CD14-positive monocyte (primary cell): Measurements from ENCODE around the gene FLAD1. TPM values are rescaled to one million over a fixed set of nuclear protein-coding genes. Genes with fewer than 3 reads are reported as not detected.

Experiments used
- DNase-seq, 3 donors: peaks; one replicate each; pipeline ENCODE4 v3.0.0-alpha.2; 2011 to 2022
- H2AFZ ChIP-seq: 2 replicates; pipeline ENCODE4 v1.6.0; 2012; ENCODE audit warnings: mild to moderate bottlenecking, low read depth, low read length, inconsistent platforms; ENCODE audit not compliant: insufficient read depth, poor library complexity, severe bottlenecking
- H3K27ac ChIP-seq, 2 donors: 1 replicate in 1 of 2; 2 replicates in 1 of 2; pipeline ENCODE4 v1.5.1; 2012 to 2013; ENCODE audit warnings: low read length in 2 of 2, control low read depth in 1 of 2, inconsistent platforms in 1 of 2, low read depth in 1 of 2, mild to moderate bottlenecking in 1 of 2
- H3K27me3 ChIP-seq, 2 donors: one replicate each; pipeline versions ENCODE4 v1.6.0 to v1.6.1; 2011 to 2013; ENCODE audit warnings: low read length in 2 of 2; ENCODE audit not compliant: control insufficient read depth in 2 of 2, insufficient read depth in 2 of 2
- H3K36me3 ChIP-seq, 2 donors: replicated peaks in 1 of 2; 1 replicate in 1 of 2; 2 replicates in 1 of 2; pipeline versions ENCODE4 v1.5.1 to v1.6.1; 2012 to 2013; ENCODE audit warnings: low read length in 2 of 2, control low read depth in 1 of 2, inconsistent platforms in 1 of 2, mild to moderate bottlenecking in 1 of 2; ENCODE audit not compliant: insufficient read depth in 2 of 2, control insufficient read depth in 1 of 2
- H3K4me1 ChIP-seq, 2 donors: 1 replicate in 1 of 2; 2 replicates in 1 of 2; pipeline versions ENCODE4 v1.5.1 to v1.6.1; 2012 to 2013; ENCODE audit warnings: low read length in 2 of 2, control low read depth in 1 of 2, inconsistent platforms in 1 of 2, mild to moderate bottlenecking in 1 of 2, moderate library complexity in 1 of 2; ENCODE audit not compliant: insufficient read depth in 2 of 2, control insufficient read depth in 1 of 2
- H3K4me2 ChIP-seq: replicated peaks from 2 replicates; pipeline ENCODE3; 2012; ENCODE audit warnings: low read length, moderate library complexity, mild to moderate bottlenecking; ENCODE audit not compliant: poor library complexity, severe bottlenecking; ENCODE audit errors: extremely low read depth
- H3K4me3 ChIP-seq, 3 experiments: fragments of 200-600 bp in 1 of 3; sonication (generic) in 1 of 3; replicated peaks in 1 of 3; 1 replicate in 2 of 3; 2 replicates in 1 of 3; pipeline ENCODE4 v1.5.1; 2011 to 2013; ENCODE audit warnings: low read length in 3 of 3, mild to moderate bottlenecking in 3 of 3, control low read depth in 2 of 3, low read depth in 2 of 3, inconsistent platforms in 1 of 3, moderate library complexity in 1 of 3
- H3K79me2 ChIP-seq: 2 replicates; pipeline ENCODE4 v1.6.0; 2012; ENCODE audit warnings: mild to moderate bottlenecking, control low read depth, inconsistent platforms, low read length, moderate library complexity; ENCODE audit not compliant: insufficient read depth
- H3K9ac ChIP-seq: 2 replicates; pipeline ENCODE4 v1.6.0; 2017; ENCODE audit warnings: low read length, mild to moderate bottlenecking; ENCODE audit not compliant: insufficient read depth, poor library complexity, severe bottlenecking
- H3K9me3 ChIP-seq, 2 donors: replicated peaks in 1 of 2; 1 replicate in 1 of 2; 2 replicates in 1 of 2; pipeline versions ENCODE4 v1.5.1 to v1.6.1; 2012 to 2013; ENCODE audit warnings: low read length in 2 of 2, control low read depth in 1 of 2; ENCODE audit not compliant: control insufficient read depth in 1 of 2, insufficient read depth in 1 of 2
- H4K20me1 ChIP-seq: 2 replicates; pipeline ENCODE4 v1.6.0; 2012; ENCODE audit warnings: mild to moderate bottlenecking, low read length, control low read depth, moderate library complexity; ENCODE audit not compliant: insufficient read depth
- H3K27ac Mint-ChIP-seq, 7 donors: one replicate each; pipeline ENCODE4 v1.8.0; 2020; ENCODE audit warnings: mild to moderate bottlenecking in 7 of 7, mixed read lengths in 7 of 7, moderate library complexity in 6 of 7, inconsistent platforms in 2 of 7
- H3K27me3 Mint-ChIP-seq, 3 donors: one replicate each; pipeline ENCODE4 v1.8.0; 2021 to 2022; ENCODE audit warnings: low read depth in 3 of 3, mild to moderate bottlenecking in 3 of 3, mixed read lengths in 3 of 3, moderate library complexity in 3 of 3, inconsistent platforms in 1 of 3
- H3K36me3 Mint-ChIP-seq, 2 donors: one replicate each; pipeline ENCODE4 v1.8.0; 2020; ENCODE audit warnings: mixed read lengths in 2 of 2, inconsistent platforms in 1 of 2, mild to moderate bottlenecking in 1 of 2
- H3K4me1 Mint-ChIP-seq: one replicate; pipeline ENCODE4 v1.8.0; 2020; ENCODE audit warnings: mild to moderate bottlenecking, mixed read lengths
- H3K4me3 Mint-ChIP-seq, 2 donors: one replicate each; pipeline ENCODE4 v1.8.0; 2020; ENCODE audit warnings: mild to moderate bottlenecking in 2 of 2, mixed read lengths in 2 of 2, moderate library complexity in 1 of 2
- H3K9me3 Mint-ChIP-seq, 7 donors: one replicate each; pipeline ENCODE4 v1.8.0; 2020 to 2022; ENCODE audit warnings: mixed read lengths in 7 of 7, mild to moderate bottlenecking in 6 of 7, moderate library complexity in 6 of 7, inconsistent platforms in 2 of 7
- CTCF ChIP-seq: fragments of 200-600 bp; IDR thresholded peaks from one replicate; pipeline ENCODE4 v1.8.0; 2022; ENCODE audit warnings: antibody characterized with exemption, mild to moderate bottlenecking
- WGBS: methylation state at CpG from one replicate; pipeline ENCODE4 v1.1.5; 2013; ENCODE audit warnings: missing lambda C conversion rate; ENCODE audit not compliant: insufficient coverage; 5-methylcytosine and 5-hydroxymethylcytosine counted together
- intact Hi-C, 2 donors: fragments of 100-400 bp; cut with micrococcal nuclease; formaldehyde crosslinking; loops; one replicate each; pipeline versions ENCODE4 v1.15.0 to v1.15.1; 2023
- polyA plus RNA-seq, 3 donors: library from polyadenylated mRNA; depleted of rRNA in 1 of 3; unstranded in 2 of 3; stranded (reverse) in 1 of 3; fragments of 300-500 nt in 2 of 3; fragments of >200 nt in 1 of 3; fragmentation: Illumina TruSeq in 2 of 3; gene quantifications; 1 replicate in 2 of 3; 2 replicates in 1 of 3; pipeline ENCODE4 v1.2.3, GENCODE V29; 2012 to 2021

FLAD1 gene
- polyA plus RNA-seq, 3 donors, result 31.5 to 41.6 (median 35.1) TPM

- peaks cover 38 to 55% of the 10 kb centered on the region in 2 donors for H3K4me1 ChIP-seq
- TF ChIP-seq CTCF, result peak; percentile 30
- WGBS, result 0% methylated on average over 12 of the region's 18 CpGs
- Mint-ChIP-seq H3K4me3 (peak within 1 kb of the TSS; percentile 94 to 99), H3K27me3 (peaks cover 0 to 5% (median 1%) of the 10 kb centered on the region in 3 donors), H3K4me1 (peaks cover 63% of the 10 kb centered on the region), H3K27ac (peak within 1 kb of the TSS; percentile 90 to 99 (median 95)), H3K36me3 (peaks cover 18 to 25% of the 10 kb centered on the region in 2 donors), H3K9me3 (no peaks in the 10 kb centered on the region)
- peak within 1 kb of the TSS; percentile 79 for H2AFZ ChIP-seq
- no peaks in the 10 kb centered on the region for H3K27me3 ChIP-seq
- DNase-seq, result peak; percentile 81 to 90 (median 83)
- peak within 1 kb of the TSS; percentile 42 for H3K9ac ChIP-seq
- peaks cover 20 to 28% of the 10 kb centered on the region in 2 donors for H3K36me3 ChIP-seq
- H3K79me2 ChIP-seq, result peaks cover 55% of the 10 kb centered on the region
- peak within 1 kb of the TSS; percentile 79 to 93 (median 82) for H3K4me3 ChIP-seq
- H3K9me3 ChIP-seq, result no peaks in the 10 kb centered on the region
- H3K4me2 ChIP-seq, result peak within 1 kb of the TSS; percentile 84
- peak within 1 kb of the TSS; percentile 66 to 76 for H3K27ac ChIP-seq
- intact Hi-C loops, result no loop called here
- peaks cover 55% of the 10 kb centered on the region for H4K20me1 ChIP-seq
Observed at GRCh38 chr1:154955718-154956543, 27.2 kb upstream of the FLAD1 start, which contains the start of gene PBXIP1. Gene PBXIP1 (minus strand): TSS chr1:154956099. CDS start chr1:154953721, 2,378 bp downstream.

- Histone ChIP-seq H3K4me2 (peak overlapping the region; percentile 84), H2AFZ (peak overlapping the region; percentile 79), H3K79me2 (peaks cover 60% of the 10 kb centered on the region), H3K9ac (peak overlapping the region; percentile 42), H3K27ac (peak overlapping the region in 1 of 2 donors; percentile 76), H3K36me3 (peaks cover 14 to 22% of the 10 kb centered on the region in 2 donors), H3K27me3 (no peaks in the 10 kb centered on the region), H3K9me3 (no peaks in the 10 kb centered on the region), H3K4me3 (peak overlapping the region; percentile 79 to 93 (median 82)), H3K4me1 (peaks cover 41 to 59% of the 10 kb centered on the region in 2 donors), H4K20me1 (peaks cover 55% of the 10 kb centered on the region)
- WGBS, result 40% methylated on average over 5 of the region's 6 CpGs
- no peak for TF ChIP-seq CTCF
- no peak for DNase-seq
- intact Hi-C loops, result no loop called here
- Mint-ChIP-seq H3K27me3 (peaks cover 0 to 3% (median 1%) of the 10 kb centered on the region in 3 donors), H3K4me1 (peaks cover 66% of the 10 kb centered on the region), H3K4me3 (peak overlapping the region; percentile 94 to 99), H3K36me3 (peaks cover 13 to 20% of the 10 kb centered on the region in 2 donors), H3K9me3 (no peaks in the 10 kb centered on the region), H3K27ac (peak overlapping the region in 6 of 7 donors; percentile 10 to 99 (median 92))
Observed at GRCh38 chr1:154956544-154956941, 26.6 kb upstream of the FLAD1 start.
